Glomerular endothelial cell (primary cell): Measurements from ENCODE around the gene CLDN3. TPM values are rescaled to one million over a fixed set of nuclear protein-coding genes. Genes with fewer than 3 reads are reported as not detected.

Experiments
- total RNA-seq: library from RNA; depleted of rRNA; stranded (reverse); fragments of >200 nt; gene quantifications from 2 replicates; pipeline ENCODE4 v1.2.3, GENCODE V29; 2015

The CLDN3 gene
- total RNA-seq, 1 donor from 2014 or later: not detected

Other genes with a start within 250 kb of the CLDN3 start
- 43.4 and 57.2 TPM in 2 replicates for gene BAZ1B, start 248.0 kb downstream of the CLDN3 start, total RNA-seq
- 53.7 and 60.2 TPM in 2 replicates for gene BCL7B, start 212.6 kb downstream of the CLDN3 start, total RNA-seq
- gene TBL2, start 191.7 kb downstream of the CLDN3 start, total RNA-seq: 43.4 and 70.9 TPM in 2 replicates
- gene MLXIPL, start 145.7 kb downstream of the CLDN3 start, total RNA-seq: not detected in 2 replicates
- 2.8 and 6.9 TPM in 2 replicates for gene VPS37D, start 102.4 kb downstream of the CLDN3 start, total RNA-seq
- gene DNAJC30, start 86.8 kb downstream of the CLDN3 start, total RNA-seq: 4.6 and 5.4 TPM in 2 replicates
- gene BUD23, start 86.7 kb downstream of the CLDN3 start, total RNA-seq: 57.3 and 59.3 TPM in 2 replicates
- 19.5 and 22.0 TPM in 2 replicates for gene STX1A, start 50.6 kb downstream of the CLDN3 start, total RNA-seq
- gene ABHD11, start 31.5 kb downstream of the CLDN3 start, total RNA-seq: 12.4 and 14.3 TPM in 2 replicates
- gene CLDN4, start 60.7 kb upstream of the CLDN3 start, total RNA-seq: 0.93 and 9.4 TPM in 2 replicates
- 0.41 and 5.3 TPM in 2 replicates for gene METTL27, start 72.2 kb upstream of the CLDN3 start, total RNA-seq
- gene TMEM270, start 90.9 kb upstream of the CLDN3 start, total RNA-seq: not detected in 2 replicates